HG03159 (cell line): ENCODE data around the gene C10orf90.

Experiments
- ATAC-seq: cut with Tn5 transposase; IDR thresholded peaks from one replicate; pipeline ENCODE4 v1.9.1; 2021; ENCODE audit warnings: mild to moderate bottlenecking, moderate library complexity; ENCODE audit not compliant: unreplicated experiment

The C10orf90 gene

GRCh38 chr10:126674741-126675515 is 4.4 kb upstream of the C10orf90 start:
- ATAC-seq = no peak

- ATAC-seq = no peak
Measured at GRCh38 chr10:126673565-126673964, 3.1 kb upstream of the C10orf90 start.

- ATAC-seq = no peak
Measured at GRCh38 chr10:126671402-126671975, 996 bp upstream of the C10orf90 start.

GRCh38 chr10:126670895-126671261 is 385 bp upstream of the C10orf90 start:
- no peak for ATAC-seq

GRCh38 chr10:126669168-126669567 is 1.3 kb downstream of the C10orf90 start:
- no peak for ATAC-seq

- ATAC-seq = no peak
Measured at GRCh38 chr10:126668505-126668904, 2.0 kb downstream of the C10orf90 start.

GRCh38 chr10:126667568-126667967 is 2.9 kb downstream of the C10orf90 start:
- ATAC-seq = no peak

GRCh38 chr10:126665207-126665606 is 5.3 kb downstream of the C10orf90 start:
- no peak for ATAC-seq

- no peak for ATAC-seq
Measured at GRCh38 chr10:126663880-126664279, 6.6 kb downstream of the C10orf90 start.

GRCh38 chr10:126663328-126663727 is 7.2 kb downstream of the C10orf90 start:
- ATAC-seq = no peak

GRCh38 chr10:126661841-126662515 is 8.5 kb downstream of the C10orf90 start:
- ATAC-seq = no peak

- ATAC-seq = no peak
Measured at GRCh38 chr10:126661356-126661755, 9.1 kb downstream of the C10orf90 start.

GRCh38 chr10:126659750-126660149 is 10.7 kb downstream of the C10orf90 start:
- no peak for ATAC-seq

- no peak for ATAC-seq
Measured at GRCh38 chr10:126658928-126659327, 11.6 kb downstream of the C10orf90 start.

- no peak for ATAC-seq
Measured at GRCh38 chr10:126654579-126654978, 15.9 kb downstream of the C10orf90 start.

- no peak for ATAC-seq
Measured at GRCh38 chr10:126651467-126651866, 19.0 kb downstream of the C10orf90 start.

GRCh38 chr10:126650161-126650560 is 20.3 kb downstream of the C10orf90 start:
- no peak for ATAC-seq

- ATAC-seq = no peak
Measured at GRCh38 chr10:126647116-126647515, 23.4 kb downstream of the C10orf90 start.

GRCh38 chr10:126646110-126646509 is 24.4 kb downstream of the C10orf90 start:
- ATAC-seq = no peak

- ATAC-seq = no peak
Measured at GRCh38 chr10:126640401-126640800, 30.1 kb downstream of the C10orf90 start.

GRCh38 chr10:126639084-126639483 is 31.4 kb downstream of the C10orf90 start:
- no peak for ATAC-seq

- no peak for ATAC-seq
Measured at GRCh38 chr10:126638542-126638941, 32.0 kb downstream of the C10orf90 start.
